Activated naive CD8-positive, alpha-beta T cell treated with anti-CD3 and anti-CD28 coated beads, Interleukin-2, amount 50 U/mL, for 16 hours (primary cell): Measurements from ENCODE around the gene DUSP8.
"Not testable (repeated sequence)": the region's sequence is repeated elsewhere in the genome, so short reads cannot be mapped to it uniquely, and the experiment has no call there.

ENCODE experiments used
- DNase-seq: peaks from one replicate; pipeline ENCODE4 v3.0.0-alpha.2; 2020; ENCODE audit warnings: low read depth, low spot score

The DUSP8 gene

DNA sequence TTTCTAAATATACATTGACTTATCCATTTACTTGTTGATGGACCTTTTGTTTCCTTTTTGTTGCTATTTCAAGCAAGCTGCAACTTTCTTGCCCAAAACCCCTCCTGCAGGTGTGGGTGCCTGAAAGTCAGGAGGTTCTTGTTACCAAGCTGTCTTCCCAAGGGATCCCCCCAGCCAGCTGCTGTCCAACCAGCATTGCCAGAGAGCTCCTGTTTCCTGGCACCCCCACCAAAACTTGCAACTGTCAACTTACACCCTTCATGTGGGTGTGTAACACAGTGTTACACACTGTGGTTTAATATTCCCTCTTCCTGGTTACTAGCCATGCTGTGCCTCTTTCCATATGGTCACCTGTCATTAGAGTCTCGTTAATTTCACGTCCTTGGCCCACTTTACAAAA, 14.6 kb upstream of the DUSP8 start:
- DNase-seq = no peak

GRCh38 chr11:1584661-1585370, 12.7 kb upstream of the DUSP8 start, which contains the start of gene KRTAP5-1:
Gene KRTAP5-1, minus strand, starts transcription at chr11:1585283. Its CDS starts 34 bp downstream, at chr11:1585249.
- DNase-seq = not testable (repeated sequence)

GRCh38 chr11:1582909-1583308, 10.8 kb upstream of the DUSP8 start:
- not testable (repeated sequence) for DNase-seq

GRCh38 chr11:1581976-1582375, 9.9 kb upstream of the DUSP8 start:
- no peak for DNase-seq

DNA sequence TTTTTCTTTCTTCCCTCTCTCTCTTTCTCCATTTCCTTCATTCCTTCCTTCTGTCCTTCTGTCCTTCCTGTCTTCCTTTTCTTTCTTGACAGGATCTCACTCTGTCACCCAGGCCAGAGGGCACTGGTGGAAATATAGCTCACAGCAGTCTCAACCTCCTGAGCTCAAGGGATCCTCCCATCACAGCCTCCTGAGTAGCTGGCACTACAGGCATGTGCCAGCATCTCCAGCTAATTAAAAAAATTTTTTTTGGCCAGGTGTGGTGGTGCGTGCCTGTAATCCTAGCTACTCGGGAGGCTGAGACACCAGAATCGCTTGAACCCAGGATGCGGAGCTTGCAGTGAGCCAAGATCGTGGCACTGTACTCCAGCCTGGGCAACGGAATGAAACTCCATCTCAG, 4.8 kb upstream of the DUSP8 start:
- DNase-seq = no peak

- DNase-seq = not testable (repeated sequence)
These were observed 3.7 kb upstream of the DUSP8 start for GRCh38 chr11:1575756-1576155.

- DNase-seq = no peak
These were observed 2.8 kb upstream of the DUSP8 start for GRCh38 chr11:1574933-1575242.

DNA sequence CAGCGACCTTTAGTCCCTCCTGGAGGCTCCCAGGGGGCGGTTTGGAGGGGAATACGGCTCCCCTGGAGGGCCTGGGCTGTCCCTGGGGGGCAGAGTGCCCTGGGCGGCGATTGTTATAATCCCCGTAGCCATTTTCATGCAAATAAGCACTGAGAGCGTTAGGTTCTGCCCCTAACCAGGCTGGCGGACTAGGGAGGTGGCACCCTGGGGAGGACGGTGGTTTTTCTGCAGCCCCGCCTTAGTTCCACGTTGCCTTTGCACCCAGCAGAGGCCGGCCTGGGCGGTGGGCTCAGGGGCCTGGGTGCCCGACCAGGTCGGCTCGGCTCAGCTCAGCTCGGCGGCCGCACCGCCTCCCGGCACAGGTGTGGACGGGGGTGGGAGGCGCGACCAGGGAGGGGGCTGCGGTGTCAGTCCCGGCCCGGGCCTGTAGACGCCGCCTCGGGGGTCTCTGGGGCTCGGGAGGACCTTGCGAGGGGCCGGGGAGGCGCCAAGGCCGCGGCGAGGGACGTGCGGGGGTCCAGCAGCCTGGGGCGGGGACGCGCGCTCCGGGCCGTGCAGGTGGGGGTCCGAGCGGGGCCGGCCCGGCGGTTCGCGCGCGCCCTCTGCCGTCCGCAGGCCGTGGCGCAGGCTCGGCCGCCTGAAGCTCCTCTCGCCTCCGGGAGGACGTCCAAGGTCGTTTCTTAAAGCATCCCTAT, 2.3 kb upstream of the DUSP8 start:
- DNase-seq = no peak

DNA sequence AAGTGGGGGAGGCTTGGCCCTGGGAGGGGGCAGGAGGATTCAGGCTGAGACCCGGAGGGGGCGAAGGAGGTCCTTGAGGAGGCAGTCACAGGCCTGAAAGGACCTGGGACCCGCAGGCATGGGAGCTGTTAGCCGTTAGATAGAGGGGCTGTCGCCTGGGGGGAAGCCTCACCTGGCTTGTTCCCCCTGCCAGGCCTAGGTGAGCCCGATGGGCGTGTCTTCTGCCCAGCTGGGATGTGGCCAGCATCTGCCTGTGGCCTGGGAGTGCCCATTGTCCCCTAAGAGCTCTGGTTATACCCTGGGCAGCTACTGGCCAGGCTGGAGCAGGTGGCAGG, 1.8 kb upstream of the DUSP8 start:
- no peak for DNase-seq

GRCh38 chr11:1573077-1573902, 1.2 kb upstream of the DUSP8 start:
- DNase-seq = no peak

- no peak for DNase-seq
These were observed 293 bp downstream of the DUSP8 start for GRCh38 chr11:1571760-1572196.

DNA sequence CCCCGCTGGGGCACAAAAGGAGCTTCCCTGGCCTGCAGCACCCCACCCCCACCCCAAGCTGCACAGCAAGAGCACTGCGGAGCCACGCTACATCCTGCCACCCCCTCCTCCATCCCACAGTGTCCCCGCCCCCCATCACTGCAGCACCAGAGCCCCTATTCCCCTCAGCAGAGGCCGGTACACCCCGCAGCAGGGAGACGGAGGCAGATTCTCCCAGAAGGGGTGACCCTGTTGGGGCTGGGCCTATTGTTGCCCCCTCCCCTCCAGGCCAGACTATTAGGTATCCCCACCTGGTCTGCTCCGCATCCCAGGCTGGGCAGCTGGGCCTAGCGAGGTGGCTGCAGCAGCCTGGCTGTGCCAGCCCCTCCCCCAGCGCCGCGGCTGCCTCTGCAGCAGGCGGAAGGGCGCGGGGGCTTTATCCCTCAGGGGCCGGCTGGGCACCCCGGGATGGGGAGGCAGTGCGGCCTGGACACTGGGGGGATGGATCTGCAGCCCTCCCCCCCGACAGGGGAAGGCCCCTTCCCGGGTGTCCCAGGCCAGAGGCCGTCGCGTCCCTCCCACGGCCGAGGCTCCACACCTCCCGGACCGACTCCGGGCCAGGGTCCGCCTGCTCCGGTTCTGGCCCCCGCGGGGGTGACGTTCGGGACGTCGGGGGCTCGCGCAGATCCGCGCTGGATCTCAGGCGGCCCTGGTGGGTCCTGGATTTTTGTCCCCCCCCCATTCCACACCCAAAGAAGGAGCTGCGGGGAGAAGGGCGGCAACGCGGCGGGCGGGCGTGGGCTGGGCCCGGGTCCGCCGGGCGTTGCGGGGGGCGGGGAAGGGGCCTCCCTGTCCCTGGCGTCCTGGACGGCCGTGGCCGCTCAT, 943 bp downstream of the DUSP8 start:
- DNase-seq = no peak

- DNase-seq = no peak
These were observed 1.6 kb downstream of the DUSP8 start for GRCh38 chr11:1570531-1570895.

GRCh38 chr11:1570001-1570453, 2.0 kb downstream of the DUSP8 start:
- DNase-seq = no peak

DNA sequence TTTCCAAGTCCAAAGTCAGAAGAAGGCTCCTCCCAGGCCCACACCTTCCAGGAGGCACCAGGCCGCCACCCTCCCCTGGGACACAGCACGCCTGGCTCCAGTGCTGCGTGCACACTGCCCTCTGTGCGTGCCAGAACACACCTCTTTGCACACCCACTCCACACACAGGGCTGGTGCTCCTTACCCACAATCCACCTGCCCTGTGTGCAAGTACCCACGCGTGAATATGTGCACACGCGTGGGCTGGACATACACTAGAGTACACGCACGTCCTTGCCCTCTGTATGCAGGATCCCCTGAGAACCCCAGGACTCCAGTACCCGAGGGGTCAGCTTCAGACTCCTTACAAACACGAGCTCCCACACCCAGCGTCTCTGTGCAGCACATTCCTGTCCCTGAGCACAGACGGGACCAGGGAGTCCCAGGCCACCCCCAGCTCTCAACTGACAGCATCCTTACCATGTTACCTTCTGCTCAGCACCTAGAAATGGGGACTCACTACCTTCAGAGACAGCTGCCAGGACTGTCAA, 2.8 kb downstream of the DUSP8 start:
- no peak for DNase-seq

- no peak for DNase-seq
These were observed 3.6 kb downstream of the DUSP8 start for GRCh38 chr11:1568441-1568911.

DNA sequence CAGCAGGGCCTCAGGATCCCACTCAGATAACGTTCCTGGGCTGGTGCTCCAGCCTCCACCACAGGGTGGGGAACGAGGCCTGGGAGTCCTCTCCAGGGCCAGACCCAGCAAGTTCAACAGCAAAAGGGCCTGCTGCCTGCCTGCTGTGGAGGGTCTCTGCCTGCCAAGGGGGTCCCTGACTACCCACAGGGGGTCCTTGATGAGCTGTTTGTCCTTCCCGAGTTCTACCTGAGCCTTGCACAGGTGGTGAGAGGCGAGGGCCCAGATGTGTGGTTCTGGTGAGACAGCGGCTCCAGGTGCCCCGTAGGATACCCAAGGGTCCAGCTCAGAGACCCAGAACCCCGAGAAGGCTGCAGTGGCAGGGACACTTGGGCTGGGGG, 4.4 kb downstream of the DUSP8 start:
- DNase-seq = no peak

DNA sequence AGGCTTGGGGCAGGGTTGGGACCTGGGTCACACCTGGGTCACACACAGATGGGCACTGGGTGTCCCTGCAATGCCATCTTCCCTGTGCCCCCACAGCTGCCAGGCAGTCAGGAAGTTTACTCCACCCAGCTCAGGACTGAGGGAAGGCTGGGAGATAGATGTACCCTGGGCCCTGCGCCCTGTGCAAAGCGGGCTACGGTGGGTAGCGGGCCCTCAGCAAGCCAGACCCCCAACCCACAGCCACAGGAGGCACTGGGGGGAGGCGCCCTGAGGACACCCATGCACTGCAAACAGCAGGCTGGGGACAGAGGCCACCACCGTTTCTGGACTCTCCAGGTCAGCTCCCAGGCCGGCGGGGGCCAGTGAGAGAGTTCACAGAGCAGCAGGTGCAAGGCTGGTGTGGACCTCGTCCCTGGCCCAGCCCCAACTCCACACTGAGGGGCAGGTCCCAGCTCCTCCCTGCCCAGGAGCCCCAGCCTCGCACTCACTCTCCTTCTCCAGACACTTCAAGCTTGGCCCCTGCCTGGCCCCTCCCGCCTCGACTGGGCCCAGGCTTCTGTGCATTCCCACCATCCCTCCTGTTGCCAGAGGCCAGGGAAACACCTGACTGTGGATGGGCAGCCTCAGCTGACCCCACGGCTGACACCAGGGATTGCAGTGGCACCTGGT, 4.9 kb downstream of the DUSP8 start:
- no peak for DNase-seq

DNA sequence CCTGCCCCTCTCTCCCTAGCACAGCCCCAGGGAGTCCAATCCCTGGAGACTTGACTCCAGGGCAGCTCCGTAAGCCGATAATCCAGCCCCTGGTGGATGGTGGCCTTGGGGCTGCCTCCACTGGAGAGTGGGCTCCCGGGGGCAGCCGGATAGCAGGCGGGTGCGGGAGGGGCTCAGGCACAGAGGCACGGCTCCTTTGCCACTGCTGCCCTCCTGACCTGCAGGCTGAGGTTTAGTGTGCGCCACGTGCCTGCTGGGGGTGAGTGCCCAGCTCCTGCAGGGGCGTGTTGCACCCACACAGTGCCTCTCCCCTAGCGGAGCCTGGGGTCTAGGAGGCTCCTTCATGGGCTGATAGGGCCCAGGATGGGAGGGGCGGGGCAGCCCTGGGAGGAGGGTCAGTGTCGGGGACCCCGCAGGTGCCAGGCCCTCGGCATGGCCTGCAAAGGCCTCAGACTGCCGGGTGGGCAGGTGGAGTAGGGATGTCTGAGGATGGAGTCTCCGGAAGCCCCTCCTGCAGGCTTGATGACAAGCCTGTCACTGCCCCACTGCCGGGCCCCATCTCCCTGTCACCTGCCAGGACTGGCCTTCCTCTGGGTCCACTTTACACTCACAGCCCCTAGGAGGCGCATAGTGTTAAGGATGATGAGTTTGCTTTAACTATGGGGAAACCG, 5.6 kb downstream of the DUSP8 start:
- no peak for DNase-seq

DNA sequence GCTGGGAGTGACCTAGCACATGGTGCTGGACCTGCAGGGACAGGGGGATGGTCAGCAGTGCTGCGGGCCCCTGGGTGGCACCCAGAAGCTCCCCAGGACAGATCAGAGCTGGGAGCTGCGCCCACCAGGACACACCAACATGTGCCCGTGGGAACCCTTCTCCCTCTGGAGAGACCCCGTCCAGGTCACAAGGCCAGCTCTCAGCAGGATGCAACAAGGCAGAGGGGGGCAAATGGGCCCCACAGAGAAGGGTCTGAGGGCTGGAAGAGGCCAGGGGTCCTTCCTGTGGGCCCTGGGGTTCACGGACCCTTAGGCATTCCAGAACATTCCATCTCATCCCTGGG, 6.2 kb downstream of the DUSP8 start:
- DNase-seq = no peak
